BJ (cell line): ENCODE data around the gene CASTOR1. TPM values are rescaled to one million over a fixed set of nuclear protein-coding genes. Genes with fewer than 3 reads are reported as not detected.

Experiments used
- CTCF ChIA-PET: fragments of 350-600 bp; formaldehyde crosslinking; extraction: SDS; loops from one replicate; lab custom pipeline; 2021; ENCODE audit warnings: antibody characterized with exemption, inconsistent platforms; lab: Yijun Ruan, JAX
- POLR2A ChIA-PET: fragments of 300-600 bp; sonication (Branson Sonifier 250); formaldehyde crosslinking; extraction: SDS; loops from one replicate; lab custom pipeline; 2021; ENCODE audit warnings: antibody characterized with exemption; lab: Charles Lee
- DNase-seq: peaks from one replicate; pipeline ENCODE4 v3.0.0-alpha.2; 2011; ENCODE audit warnings: low read depth
- H3K27me3 ChIP-seq: 2 replicates; pipeline ENCODE4 v1.6.0; 2011; ENCODE audit warnings: low read length; ENCODE audit not compliant: control insufficient read depth, insufficient read depth
- H3K36me3 ChIP-seq: 2 replicates; pipeline ENCODE4 v1.5.1; 2011; ENCODE audit warnings: low read length; ENCODE audit not compliant: control insufficient read depth, insufficient read depth
- H3K4me3 ChIP-seq: 2 replicates; pipeline ENCODE4 v1.5.1; 2011; ENCODE audit warnings: low read depth, mild to moderate bottlenecking, control low read depth, low read length
- CTCF ChIP-seq: IDR thresholded peaks from 2 replicates; pipeline ENCODE4 v1.5.1; 2011; ENCODE audit warnings: low read depth, mild to moderate bottlenecking, control low read depth, inconsistent platforms, low read length, moderate library complexity; ENCODE audit not compliant: insufficient read depth
- polyA plus RNA-seq: library from polyadenylated mRNA; depleted of rRNA; stranded (reverse); fragments of >200 nt; gene quantifications from 2 replicates; pipeline ENCODE4 v1.2.3, GENCODE V29; 2011

CASTOR1 gene
- polyA plus RNA-seq, 1 experiment = 16.4 TPM

- no peak for TF ChIP-seq CTCF
- H3K4me3 ChIP-seq = no peak overlapping the region
- ChIA-PET CTCF (interaction anchor here (1.0 to 3.6 kb wide), 3 partner anchors 15 to 129 kb away, joined by 3 to 11 read pairs (median 5); no protein-coding TSS in a partner anchor), POLR2A (no interaction called here)
- DNase-seq = no peak
- H3K27me3 ChIP-seq = no peaks in the 10 kb centered on the region
- H3K36me3 ChIP-seq = peaks cover 9% of the 10 kb centered on the region
Measured at GRCh38 chr22:30239488-30240405, 49.6 kb downstream of the CASTOR1 start.

GRCh38 chr22:30238661-30239487, 50.4 kb downstream of the CASTOR1 start:
- TF ChIP-seq CTCF = no peak
- ChIA-PET CTCF (interaction anchor here (1.2 kb wide), 1 partner anchor 17 kb away, joined by 5 read pairs; no protein-coding TSS in a partner anchor), POLR2A (no interaction called here)
- Histone ChIP-seq H3K4me3 (no peak overlapping the region), H3K36me3 (peaks cover 9% of the 10 kb centered on the region), H3K27me3 (no peaks in the 10 kb centered on the region)
- no peak for DNase-seq

GRCh38 chr22:30238136-30238535, 51.2 kb downstream of the CASTOR1 start:
- peaks cover 4% of the 10 kb centered on the region for H3K36me3 ChIP-seq
- TF ChIP-seq CTCF = no peak
- CTCF ChIA-PET = interaction anchor here (1.0 to 2.4 kb wide), 3 partner anchors 18 to 130 kb away, joined by 3 to 6 read pairs (median 5); no protein-coding TSS in a partner anchor
- no peak for DNase-seq
- POLR2A ChIA-PET = no interaction called here
- no peaks in the 10 kb centered on the region for H3K27me3 ChIP-seq
- no peak overlapping the region for H3K4me3 ChIP-seq

- H3K27me3 ChIP-seq = no peaks in the 10 kb centered on the region
- no peak for DNase-seq
- no peak overlapping the region for H3K4me3 ChIP-seq
- CTCF ChIA-PET = interaction anchor here (1.0 to 2.4 kb wide), 2 partner anchors 19 to 129 kb away, joined by 5 to 6 read pairs; no protein-coding TSS in a partner anchor
- H3K36me3 ChIP-seq = peaks cover 2% of the 10 kb centered on the region
- POLR2A ChIA-PET = no interaction called here
- TF ChIP-seq CTCF = no peak
Measured at GRCh38 chr22:30236875-30237274, 52.4 kb downstream of the CASTOR1 start.
